Caco-2 (cell line): ENCODE measurements around the gene TSSK6. TPM values are rescaled to one million over a fixed set of nuclear protein-coding genes. Genes with fewer than 3 reads are reported as not detected.

ENCODE experiments used
- BruUV-seq: library from RNA; stranded (reverse); fragments of 400-500 nt; replicated peaks from 2 replicates; lab custom pipeline; 2021; lab: Mats Ljungman, UMichigan
- CTCF ChIA-PET: fragments of 300-600 bp; sonication (Branson Sonifier 250); formaldehyde crosslinking; loops from one replicate; lab custom pipeline; 2022; ENCODE audit warnings: antibody characterized with exemption; lab: Charles Lee
- POLR2A ChIA-PET: fragments of 300-600 bp; sonication (Branson Sonifier 250); formaldehyde crosslinking; loops from one replicate; lab custom pipeline; 2022; ENCODE audit warnings: antibody characterized with exemption; lab: Charles Lee
- DNase-seq, 2 experiments: peaks; one replicate each; pipeline versions ENCODE4 v3.0.0 to v3.0.0-alpha.2; 2020 to 2022
- H3K27me3 ChIP-seq: replicated peaks from 2 replicates; pipeline ENCODE4 v1.6.0; 2011; ENCODE audit warnings: low read length; ENCODE audit not compliant: control insufficient read depth, insufficient read depth
- H3K36me3 ChIP-seq: 2 replicates; pipeline ENCODE4 v1.5.1; 2011; ENCODE audit warnings: low read length; ENCODE audit not compliant: control insufficient read depth, insufficient read depth
- H3K4me1 ChIP-seq: fragments of 250-450 bp; sonication (Bioruptor Pico); 2 replicates; pipeline ENCODE4 v1.5.1; 2020; ENCODE audit warnings: mild to moderate bottlenecking
- H3K4me3 ChIP-seq: 2 replicates; pipeline ENCODE4 v1.5.1; 2011; ENCODE audit warnings: low read depth, mild to moderate bottlenecking, control low read depth, low read length
- H3K9me3 ChIP-seq: fragments of 250-450 bp; sonication (Bioruptor Pico); 2 replicates; pipeline ENCODE4 v1.5.1; 2020; ENCODE audit warnings: mild to moderate bottlenecking, moderate library complexity
- H3K27ac Mint-ChIP-seq: one replicate; pipeline ENCODE4 v1.8.0; 2022; ENCODE audit warnings: mixed read lengths; ENCODE audit not compliant: unreplicated experiment
- H3K27me3 Mint-ChIP-seq: one replicate; pipeline ENCODE4 v1.8.0; 2022; ENCODE audit warnings: mixed read lengths; ENCODE audit not compliant: insufficient read depth, unreplicated experiment
- H3K36me3 Mint-ChIP-seq: one replicate; pipeline ENCODE4 v1.8.0; 2022; ENCODE audit warnings: mild to moderate bottlenecking, mixed read lengths; ENCODE audit not compliant: insufficient read depth, unreplicated experiment
- H3K4me1 Mint-ChIP-seq: one replicate; pipeline ENCODE4 v1.8.0; 2022; ENCODE audit warnings: low read depth, mixed read lengths; ENCODE audit not compliant: unreplicated experiment
- H3K4me3 Mint-ChIP-seq: one replicate; pipeline ENCODE4 v1.8.0; 2022; ENCODE audit warnings: mild to moderate bottlenecking, moderate library complexity, mixed read lengths; ENCODE audit not compliant: unreplicated experiment
- H3K9me3 Mint-ChIP-seq: one replicate; pipeline ENCODE4 v1.8.0; 2022; ENCODE audit warnings: mixed read lengths; ENCODE audit not compliant: unreplicated experiment
- intact Hi-C: fragments of 100-400 bp; cut with micrococcal nuclease; formaldehyde crosslinking; loops from one replicate; pipeline ENCODE4 v1.10.0; 2022; ENCODE audit not compliant: unreplicated experiment
- total RNA-seq: library from RNA; stranded (reverse); gene quantifications from 2 replicates; pipeline ENCODE4 v1.2.3, GENCODE V29; 2022
- TF ChIP-seq, protein P1 (sequence below), 2 experiments: fragments of 200-600 bp in 1 of 2; IDR thresholded peaks; 1 replicate in 1 of 2; 2 replicates in 1 of 2; pipeline versions ENCODE4 v1.5.1 to v1.8.0; 2011 to 2022; ENCODE audit warnings: antibody characterized with exemption in 1 of 2, control low read depth in 1 of 2, inconsistent platforms in 1 of 2, low read depth in 1 of 2, low read length in 1 of 2, mild to moderate bottlenecking in 1 of 2, moderate library complexity in 1 of 2; ENCODE audit not compliant: insufficient read depth in 1 of 2, severe bottlenecking in 1 of 2, unreplicated experiment in 1 of 2

The TSSK6 gene
- total RNA-seq, 1 experiment from 2014 or later: 3.8 TPM

DNA sequence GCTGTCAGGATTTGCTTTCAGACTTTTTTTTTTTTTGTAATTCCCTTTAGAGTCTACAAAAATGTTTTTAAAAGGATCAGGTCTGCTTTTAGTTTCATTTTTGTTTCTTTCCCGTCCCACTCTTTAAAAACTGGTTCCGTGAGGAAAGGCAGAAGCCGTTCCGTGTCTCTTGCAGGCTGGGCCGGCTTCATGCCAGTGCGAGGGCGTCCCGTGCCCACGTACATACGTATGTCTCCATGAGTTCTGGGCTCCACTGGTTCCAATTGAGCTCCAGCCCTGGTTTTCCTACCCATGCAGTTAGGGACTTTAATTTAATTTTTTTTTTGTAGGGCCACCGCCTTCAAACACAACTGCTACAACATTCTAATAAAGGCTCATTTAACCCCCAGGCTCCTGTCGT lies 8.8 kb downstream of the TSSK6 start:
- no peak overlapping the region for H3K27ac Mint-ChIP-seq
- H3K4me3 Mint-ChIP-seq: no peak overlapping the region
- POLR2A ChIA-PET: no interaction called here
- TF ChIP-seq, protein P1, sequence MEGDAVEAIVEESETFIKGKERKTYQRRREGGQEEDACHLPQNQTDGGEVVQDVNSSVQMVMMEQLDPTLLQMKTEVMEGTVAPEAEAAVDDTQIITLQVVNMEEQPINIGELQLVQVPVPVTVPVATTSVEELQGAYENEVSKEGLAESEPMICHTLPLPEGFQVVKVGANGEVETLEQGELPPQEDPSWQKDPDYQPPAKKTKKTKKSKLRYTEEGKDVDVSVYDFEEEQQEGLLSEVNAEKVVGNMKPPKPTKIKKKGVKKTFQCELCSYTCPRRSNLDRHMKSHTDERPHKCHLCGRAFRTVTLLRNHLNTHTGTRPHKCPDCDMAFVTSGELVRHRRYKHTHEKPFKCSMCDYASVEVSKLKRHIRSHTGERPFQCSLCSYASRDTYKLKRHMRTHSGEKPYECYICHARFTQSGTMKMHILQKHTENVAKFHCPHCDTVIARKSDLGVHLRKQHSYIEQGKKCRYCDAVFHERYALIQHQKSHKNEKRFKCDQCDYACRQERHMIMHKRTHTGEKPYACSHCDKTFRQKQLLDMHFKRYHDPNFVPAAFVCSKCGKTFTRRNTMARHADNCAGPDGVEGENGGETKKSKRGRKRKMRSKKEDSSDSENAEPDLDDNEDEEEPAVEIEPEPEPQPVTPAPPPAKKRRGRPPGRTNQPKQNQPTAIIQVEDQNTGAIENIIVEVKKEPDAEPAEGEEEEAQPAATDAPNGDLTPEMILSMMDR (IDR thresholded peaks at IDR 0.05; ENCODE audit: insufficient read depth in 1 of 2, low read depth in 1 of 2, low read length in 1 of 2, severe bottlenecking in 1 of 2, unreplicated experiment in 1 of 2): no peak
- no peaks in the 10 kb centered on the region for H3K4me1 Mint-ChIP-seq
- no peaks in the 10 kb centered on the region for H3K27me3 Mint-ChIP-seq
- H3K9me3 Mint-ChIP-seq: no peaks in the 10 kb centered on the region
- Histone ChIP-seq H3K36me3 (no peaks in the 10 kb centered on the region; the same call in 1 of the 2 replicates), H3K4me3 (no peak overlapping the region), H3K27me3 (no peaks in the 10 kb centered on the region), H3K4me1 (no peaks in the 10 kb centered on the region), H3K9me3 (no peaks in the 10 kb centered on the region)
- peaks cover 95% of the 10 kb centered on the region for H3K36me3 Mint-ChIP-seq
- DNase-seq: no peak
- CTCF ChIA-PET: no interaction called here
- BruUV-seq: TSS peak; percentile 31
- intact Hi-C loops: no loop called here

DNA sequence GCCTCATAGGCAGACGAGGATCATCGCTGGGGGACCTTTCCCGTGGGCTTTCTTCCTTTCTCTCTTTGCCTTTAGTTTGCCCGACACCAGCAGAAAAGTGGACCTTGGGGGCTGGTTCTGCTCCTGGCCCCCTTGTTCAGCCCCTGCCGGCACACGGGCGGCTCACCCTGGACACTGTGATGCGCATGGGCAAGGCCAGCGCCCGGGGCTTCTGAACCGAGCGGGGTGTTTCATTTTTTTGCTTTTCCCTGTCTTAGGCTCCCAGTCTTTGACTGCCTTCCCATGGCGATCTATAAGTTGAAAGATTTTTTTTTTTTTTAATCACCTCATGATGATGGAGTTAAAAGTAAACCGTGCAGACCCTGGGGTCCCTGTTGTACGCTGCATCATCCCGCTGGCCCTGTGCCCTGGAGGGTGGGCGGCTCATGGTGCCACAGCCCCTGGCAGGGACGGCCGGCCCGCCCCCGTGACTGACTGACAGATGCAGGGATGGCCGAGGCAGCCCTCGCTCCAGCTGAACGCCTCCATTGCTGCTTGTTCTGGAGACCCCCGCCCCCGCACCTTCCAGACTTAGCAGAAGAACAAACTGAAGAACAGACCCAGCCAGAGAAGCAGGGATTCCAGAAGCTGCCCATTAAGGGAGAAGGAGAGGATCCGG lies 9.6 kb downstream of the TSSK6 start:
- H3K27ac Mint-ChIP-seq: no peak overlapping the region
- no TSS peak for BruUV-seq
- Histone ChIP-seq H3K9me3 (no peaks in the 10 kb centered on the region), H3K36me3 (no peaks in the 10 kb centered on the region; the same call in 1 of the 2 replicates), H3K4me3 (no peak overlapping the region), H3K27me3 (no peaks in the 10 kb centered on the region), H3K4me1 (no peaks in the 10 kb centered on the region)
- TF ChIP-seq, protein P1 (IDR thresholded peaks at IDR 0.05; ENCODE audit: insufficient read depth in 1 of 2, low read depth in 1 of 2, low read length in 1 of 2, severe bottlenecking in 1 of 2, unreplicated experiment in 1 of 2): no peak
- intact Hi-C loops: no loop called here
- DNase-seq: no peak
- H3K9me3 Mint-ChIP-seq: no peaks in the 10 kb centered on the region
- H3K4me1 Mint-ChIP-seq: no peaks in the 10 kb centered on the region
- H3K4me3 Mint-ChIP-seq: no peak overlapping the region
- peaks cover 93% of the 10 kb centered on the region for H3K36me3 Mint-ChIP-seq
- ChIA-PET POLR2A (no interaction called here), CTCF (no interaction called here)
- H3K27me3 Mint-ChIP-seq: no peaks in the 10 kb centered on the region

DNA sequence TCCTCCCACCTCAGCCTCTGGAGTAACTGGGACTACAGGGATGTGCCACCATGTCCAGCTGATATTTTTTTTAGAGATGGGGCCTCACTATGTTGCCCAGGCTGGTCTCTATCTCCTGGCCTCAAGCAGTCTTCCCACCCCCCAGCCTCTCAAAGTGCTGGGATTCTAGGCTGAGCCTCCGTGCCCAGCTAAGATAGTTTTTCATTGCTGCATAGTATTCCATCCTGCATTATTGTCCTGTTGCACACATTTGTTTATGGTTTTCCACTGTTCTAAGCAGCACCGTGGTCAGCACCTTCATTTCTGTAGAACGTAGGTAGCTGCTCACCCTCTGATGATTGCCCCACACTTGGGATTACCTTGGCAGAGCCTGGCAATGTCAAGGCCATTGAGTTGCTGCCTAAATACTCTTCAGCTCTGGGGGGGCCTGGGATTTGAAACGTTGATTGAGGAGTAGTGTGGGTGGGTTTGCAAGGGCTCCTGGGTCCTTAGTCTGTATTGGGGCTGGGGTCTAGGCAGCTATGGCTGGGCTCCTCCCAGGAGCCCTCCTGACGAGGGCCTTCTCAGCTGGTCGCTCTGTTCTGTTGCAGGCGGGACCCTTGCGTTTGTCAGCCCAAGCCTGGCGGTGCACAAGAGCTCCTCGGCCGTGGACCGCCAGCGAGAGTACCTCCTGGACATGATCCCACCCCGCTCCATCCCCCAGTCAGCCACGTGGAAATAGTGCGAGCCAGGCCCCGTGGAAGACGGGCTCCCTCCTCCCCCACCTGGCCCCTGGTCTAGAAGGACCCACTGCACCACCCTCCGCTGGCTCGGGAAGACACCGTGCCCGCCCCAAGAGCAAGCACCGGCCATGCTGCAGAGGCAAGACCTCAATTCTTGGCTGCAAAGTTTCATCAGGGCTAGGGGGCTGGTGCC lies 10.3 kb downstream of the TSSK6 start:
- Histone ChIP-seq H3K4me3 (no peak overlapping the region), H3K36me3 (no peaks in the 10 kb centered on the region; the same call in 1 of the 2 replicates), H3K4me1 (no peaks in the 10 kb centered on the region), H3K9me3 (no peaks in the 10 kb centered on the region), H3K27me3 (no peaks in the 10 kb centered on the region)
- Mint-ChIP-seq H3K4me1 (no peaks in the 10 kb centered on the region), H3K27me3 (no peaks in the 10 kb centered on the region), H3K27ac (no peak overlapping the region), H3K4me3 (no peak overlapping the region), H3K9me3 (no peaks in the 10 kb centered on the region), H3K36me3 (peaks cover 95% of the 10 kb centered on the region)
- POLR2A ChIA-PET: interaction anchor here (0.6 kb wide), 1 partner anchor 11 kb away, joined by 6 read pairs; no protein-coding TSS in a partner anchor
- CTCF ChIA-PET: no interaction called here
- BruUV-seq: no TSS peak
- TF ChIP-seq, protein P1 (IDR thresholded peaks at IDR 0.05; ENCODE audit: insufficient read depth in 1 of 2, low read depth in 1 of 2, low read length in 1 of 2, severe bottlenecking in 1 of 2, unreplicated experiment in 1 of 2): no peak
- no peak for DNase-seq
- intact Hi-C loops: no loop called here
